ENCODE results near the gene DST.

DST gene

GRCh38 chr6:56685102-56685733, 42.5 kb upstream of the DST start:
- no peaks in the 10 kb centered on the region for H3K9me3 ChIP-seq (replicated peaks; ENCODE audit: insufficient read depth, low read length)
- peaks cover 5% of the 10 kb centered on the region; the same call in 1 of the 2 replicates for H3K79me2 ChIP-seq (ENCODE audit: low read length)
- TF ChIP-seq EZH2phosphoT487 (IDR thresholded peaks at IDR 0.05; ENCODE audit: low read length) = no peak
- TF ChIP-seq EZH2 (optimal IDR thresholded peaks at IDR 0.05; ENCODE audit: low read depth, low read length) = no peak
- TF ChIP-seq, protein P1, sequence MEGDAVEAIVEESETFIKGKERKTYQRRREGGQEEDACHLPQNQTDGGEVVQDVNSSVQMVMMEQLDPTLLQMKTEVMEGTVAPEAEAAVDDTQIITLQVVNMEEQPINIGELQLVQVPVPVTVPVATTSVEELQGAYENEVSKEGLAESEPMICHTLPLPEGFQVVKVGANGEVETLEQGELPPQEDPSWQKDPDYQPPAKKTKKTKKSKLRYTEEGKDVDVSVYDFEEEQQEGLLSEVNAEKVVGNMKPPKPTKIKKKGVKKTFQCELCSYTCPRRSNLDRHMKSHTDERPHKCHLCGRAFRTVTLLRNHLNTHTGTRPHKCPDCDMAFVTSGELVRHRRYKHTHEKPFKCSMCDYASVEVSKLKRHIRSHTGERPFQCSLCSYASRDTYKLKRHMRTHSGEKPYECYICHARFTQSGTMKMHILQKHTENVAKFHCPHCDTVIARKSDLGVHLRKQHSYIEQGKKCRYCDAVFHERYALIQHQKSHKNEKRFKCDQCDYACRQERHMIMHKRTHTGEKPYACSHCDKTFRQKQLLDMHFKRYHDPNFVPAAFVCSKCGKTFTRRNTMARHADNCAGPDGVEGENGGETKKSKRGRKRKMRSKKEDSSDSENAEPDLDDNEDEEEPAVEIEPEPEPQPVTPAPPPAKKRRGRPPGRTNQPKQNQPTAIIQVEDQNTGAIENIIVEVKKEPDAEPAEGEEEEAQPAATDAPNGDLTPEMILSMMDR (IDR thresholded peaks at IDR 0.05; ENCODE audit: low read length) = no peak
- no peaks in the 10 kb centered on the region for H3K27me3 ChIP-seq (replicated peaks; ENCODE audit: insufficient read depth, low read length)
- H3K9ac ChIP-seq (ENCODE audit: low read length) = no peak overlapping the region
- peaks cover 7% of the 10 kb centered on the region; the same call in 1 of the 2 replicates for H3F3A ChIP-seq (ENCODE audit: insufficient read depth, low read length)
- no peaks in the 10 kb centered on the region for H4K20me1 ChIP-seq (ENCODE audit: insufficient read depth, low read length)
- H3K36me3 ChIP-seq (replicated peaks; ENCODE audit: insufficient read depth, low read length) = no peaks in the 10 kb centered on the region
- H3K27ac ChIP-seq (ENCODE audit: low read length) = no peak overlapping the region
- DNase-seq = no peak
- no peak overlapping the region for H2AFZ ChIP-seq (ENCODE audit: low read length)
- H3K4me3 ChIP-seq (ENCODE audit: low read length) = no peak overlapping the region
- no peak overlapping the region for H3K4me2 ChIP-seq (ENCODE audit: low read depth, low read length)
- no peaks in the 10 kb centered on the region for H3K9me2 ChIP-seq (replicated peaks; ENCODE audit: insufficient read depth, low read length)
- H3K4me1 ChIP-seq (ENCODE audit: low read length) = peaks cover 19% of the 10 kb centered on the region

- Histone ChIP-seq H3K9me3 (replicated peaks; ENCODE audit: insufficient read depth, low read length) (no peaks in the 10 kb centered on the region), H3K27ac (ENCODE audit: low read length) (no peak overlapping the region), H3K9me2 (replicated peaks; ENCODE audit: insufficient read depth, low read length) (no peaks in the 10 kb centered on the region), H3F3A (ENCODE audit: insufficient read depth, low read length) (peaks cover 6% of the 10 kb centered on the region; the same call in 1 of the 2 replicates), H3K4me3 (ENCODE audit: low read length) (no peak overlapping the region), H3K79me2 (ENCODE audit: low read length) (peaks cover 5% of the 10 kb centered on the region; the same call in 1 of the 2 replicates), H3K36me3 (replicated peaks; ENCODE audit: insufficient read depth, low read length) (no peaks in the 10 kb centered on the region), H2AFZ (ENCODE audit: low read length) (no peak overlapping the region), H3K9ac (ENCODE audit: low read length) (no peak overlapping the region), H4K20me1 (ENCODE audit: insufficient read depth, low read length) (no peaks in the 10 kb centered on the region), H3K4me1 (ENCODE audit: low read length) (peaks cover 12% of the 10 kb centered on the region), H3K4me2 (ENCODE audit: low read depth, low read length) (no peak overlapping the region), H3K27me3 (replicated peaks; ENCODE audit: insufficient read depth, low read length) (no peaks in the 10 kb centered on the region)
- no peak for TF ChIP-seq EZH2 (optimal IDR thresholded peaks at IDR 0.05; ENCODE audit: low read depth, low read length)
- TF ChIP-seq, protein P1 (IDR thresholded peaks at IDR 0.05; ENCODE audit: low read length) = no peak
- no peak for DNase-seq
These were observed 41.8 kb upstream of the DST start for GRCh38 chr6:56684342-56685101.

DNA sequence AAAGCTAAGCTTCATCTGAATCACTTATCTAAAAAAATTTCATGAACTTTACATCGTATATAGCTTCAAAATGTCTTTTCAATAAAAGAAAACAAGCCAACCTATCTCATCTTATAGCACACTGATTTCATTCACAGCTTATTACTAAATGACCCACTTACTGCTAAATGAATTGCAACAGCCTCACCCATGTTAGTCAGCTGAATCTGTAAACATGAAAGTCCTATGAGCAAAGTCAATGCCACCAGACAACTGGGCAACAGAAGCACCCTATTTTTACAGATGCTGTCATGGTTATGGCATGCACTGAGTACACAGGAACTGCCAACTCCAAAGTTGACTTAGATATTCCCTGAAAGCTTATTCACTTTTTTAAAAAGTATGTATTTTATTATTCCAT, 41.2 kb upstream of the DST start:
- H3K27me3 ChIP-seq (replicated peaks; ENCODE audit: insufficient read depth, low read length) = no peaks in the 10 kb centered on the region
- no peak overlapping the region for H3K4me2 ChIP-seq (ENCODE audit: low read depth, low read length)
- H3K9ac ChIP-seq (ENCODE audit: low read length) = no peak overlapping the region
- no peak overlapping the region for H3K4me3 ChIP-seq (ENCODE audit: low read length)
- H3K9me3 ChIP-seq (replicated peaks; ENCODE audit: insufficient read depth, low read length) = no peaks in the 10 kb centered on the region
- TF ChIP-seq EZH2phosphoT487 (IDR thresholded peaks at IDR 0.05; ENCODE audit: low read length) (no peak), EZH2 (optimal IDR thresholded peaks at IDR 0.05; ENCODE audit: low read depth, low read length) (no peak)
- TF ChIP-seq, protein P1 (IDR thresholded peaks at IDR 0.05; ENCODE audit: low read length) = no peak
- no peaks in the 10 kb centered on the region for H3K36me3 ChIP-seq (replicated peaks; ENCODE audit: insufficient read depth, low read length)
- H3K79me2 ChIP-seq (ENCODE audit: low read length) = peaks cover 5% of the 10 kb centered on the region; the same call in 1 of the 2 replicates
- peaks cover 9% of the 10 kb centered on the region for H3K4me1 ChIP-seq (ENCODE audit: low read length)
- no peak overlapping the region for H2AFZ ChIP-seq (ENCODE audit: low read length)
- H4K20me1 ChIP-seq (ENCODE audit: insufficient read depth, low read length) = no peaks in the 10 kb centered on the region
- H3K27ac ChIP-seq (ENCODE audit: low read length) = no peak overlapping the region
- H3F3A ChIP-seq (ENCODE audit: insufficient read depth, low read length) = no peaks in the 10 kb centered on the region
- H3K9me2 ChIP-seq (replicated peaks; ENCODE audit: insufficient read depth, low read length) = no peaks in the 10 kb centered on the region
- no peak for DNase-seq
